Stimulated activated CD8-positive, alpha-beta memory T cell treated with anti-CD3 and anti-CD28 coated beads, Interleukin-7, amount 100 ng/mL, for 24 hours (primary cell): ENCODE data around the gene AKR1C2.
"Not testable (repeated sequence)": the region's sequence is repeated elsewhere in the genome, so short reads cannot be mapped to it uniquely, and the experiment has no call there.

Experiments
- DNase-seq: peaks from one replicate; pipeline ENCODE4 v3.0.0-alpha.2; 2020; ENCODE audit warnings: low read depth

Gene AKR1C2

DNA sequence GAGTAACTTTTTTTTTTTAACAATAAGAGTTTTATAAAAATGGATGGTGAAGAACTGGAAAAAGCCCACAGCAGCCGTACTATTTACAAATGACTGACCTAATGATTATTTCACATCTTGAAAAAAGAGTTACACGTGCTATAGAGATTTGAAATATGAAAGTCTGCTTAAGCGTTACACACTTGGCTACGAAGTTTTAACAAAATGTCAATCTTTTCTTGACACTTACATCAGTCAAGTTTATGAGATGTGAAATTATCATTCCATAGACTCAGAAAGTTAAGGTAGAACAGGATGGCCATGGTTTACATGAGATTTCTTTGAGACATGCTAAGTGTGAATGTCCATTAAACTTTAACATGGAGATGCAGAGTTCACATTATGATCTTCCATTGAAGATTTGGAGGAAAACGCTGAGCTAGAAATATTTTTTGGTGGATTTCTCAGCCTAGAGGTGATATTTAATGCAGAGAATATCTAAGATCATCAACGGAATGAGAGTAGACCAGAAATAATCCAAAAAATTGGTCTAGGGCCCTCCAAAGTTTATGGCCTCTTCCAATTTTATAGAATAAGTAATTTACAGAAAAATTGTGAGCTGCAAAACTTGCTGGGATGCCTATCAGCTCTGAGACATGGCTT, 15.5 kb downstream of the AKR1C2 start:
- DNase-seq = not testable (repeated sequence)

DNA sequence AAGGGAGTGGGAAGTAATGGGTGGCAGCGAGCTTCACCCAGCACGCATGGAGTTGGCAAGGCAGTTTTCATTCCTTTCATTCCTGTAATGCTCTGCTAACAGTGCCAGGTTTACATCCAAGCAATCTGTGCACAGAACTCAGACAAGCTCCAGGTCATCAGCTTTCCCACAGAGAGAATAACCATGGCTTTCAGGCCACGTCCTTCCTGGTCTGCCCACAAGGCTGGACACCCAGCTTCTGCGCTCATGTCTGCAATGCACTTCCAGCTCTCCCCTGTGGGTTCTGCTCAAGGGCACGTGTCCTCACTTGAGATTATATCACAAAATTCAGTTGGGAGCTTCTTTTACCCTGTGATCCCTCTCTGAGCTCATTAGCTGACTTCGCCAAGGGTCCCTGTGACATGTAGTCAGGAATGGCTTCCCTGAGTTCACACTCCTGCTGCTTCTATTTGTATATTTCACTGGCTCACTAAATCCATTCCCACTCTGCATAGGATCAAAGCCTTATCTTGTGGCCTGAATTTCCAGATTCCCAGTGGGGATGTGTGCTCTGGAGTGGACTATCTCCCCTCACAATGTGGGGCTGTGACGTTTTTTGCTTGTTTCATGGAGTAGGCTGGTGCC, 18.6 kb downstream of the AKR1C2 start:
- no peak for DNase-seq

DNA sequence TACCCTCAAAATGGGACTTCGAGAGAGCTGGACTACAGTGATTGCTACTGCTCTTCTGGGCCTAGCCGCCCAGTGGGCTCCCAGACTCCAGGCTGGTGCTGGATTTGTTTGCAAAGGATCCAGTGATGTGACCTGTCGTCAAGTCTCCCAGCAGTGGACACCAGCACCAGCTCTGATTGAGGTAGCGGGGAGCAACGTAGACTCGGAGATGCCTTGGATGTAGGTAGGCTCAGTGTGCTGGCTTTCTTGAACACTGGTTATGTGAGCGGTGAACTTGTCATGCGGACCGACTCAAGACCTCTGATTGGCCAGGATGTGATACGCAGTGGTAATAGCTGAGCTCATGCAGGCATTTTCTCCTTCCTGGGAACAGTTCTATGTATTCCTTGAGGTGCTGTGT, 19.4 kb downstream of the AKR1C2 start:
- no peak for DNase-seq

DNA sequence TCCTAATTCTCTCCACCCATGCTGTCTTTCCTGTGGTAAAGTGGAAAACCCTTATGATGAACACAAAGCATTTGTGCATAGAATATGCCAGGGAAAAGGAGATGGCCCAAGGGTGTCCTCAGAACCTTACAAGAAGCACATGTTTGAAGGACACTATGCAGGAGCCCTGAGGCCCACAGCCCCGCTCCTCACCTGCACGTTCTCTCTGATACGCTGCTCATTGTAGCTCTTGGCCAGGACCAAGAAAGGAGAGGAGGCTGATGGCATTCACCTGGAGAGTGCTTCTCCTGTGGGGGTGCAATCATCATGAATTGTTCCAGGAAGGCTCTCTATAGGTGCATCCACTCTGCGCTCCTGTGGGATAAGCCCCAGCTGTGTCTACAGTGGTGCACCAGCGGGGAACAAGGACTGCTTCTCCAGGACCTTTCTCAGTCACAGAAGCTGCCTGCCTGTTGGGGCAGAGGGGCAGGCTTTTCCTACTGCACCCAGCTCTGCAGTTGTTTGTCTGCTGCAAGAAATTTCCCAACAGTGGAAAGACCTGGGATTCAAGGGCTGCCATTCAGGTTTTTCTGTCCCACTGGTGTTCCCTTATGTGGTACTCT, 19.9 kb downstream of the AKR1C2 start:
- DNase-seq = no peak

DNA sequence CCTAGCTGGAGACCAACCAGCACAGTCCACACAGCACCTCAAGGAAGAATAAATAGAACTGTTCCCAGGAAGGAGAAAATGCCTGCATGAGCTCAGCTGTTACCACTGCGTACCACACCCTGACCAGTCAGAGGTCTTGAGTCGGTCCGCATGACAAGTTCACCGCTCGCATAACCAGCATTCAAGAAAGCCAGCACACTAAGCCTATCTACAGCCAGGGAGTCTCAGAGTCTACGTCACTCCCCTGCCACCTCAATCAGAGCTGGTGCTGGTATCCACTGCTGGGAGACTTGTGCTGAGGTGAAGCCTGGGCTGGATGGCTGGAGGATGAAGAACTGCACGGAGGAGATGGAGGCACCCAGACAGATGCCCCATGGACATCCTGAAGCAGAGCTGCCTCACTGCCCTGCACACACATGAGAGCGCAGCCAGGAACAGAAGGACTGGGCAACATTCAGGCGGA, 20.9 kb downstream of the AKR1C2 start:
- DNase-seq = no peak

DNA sequence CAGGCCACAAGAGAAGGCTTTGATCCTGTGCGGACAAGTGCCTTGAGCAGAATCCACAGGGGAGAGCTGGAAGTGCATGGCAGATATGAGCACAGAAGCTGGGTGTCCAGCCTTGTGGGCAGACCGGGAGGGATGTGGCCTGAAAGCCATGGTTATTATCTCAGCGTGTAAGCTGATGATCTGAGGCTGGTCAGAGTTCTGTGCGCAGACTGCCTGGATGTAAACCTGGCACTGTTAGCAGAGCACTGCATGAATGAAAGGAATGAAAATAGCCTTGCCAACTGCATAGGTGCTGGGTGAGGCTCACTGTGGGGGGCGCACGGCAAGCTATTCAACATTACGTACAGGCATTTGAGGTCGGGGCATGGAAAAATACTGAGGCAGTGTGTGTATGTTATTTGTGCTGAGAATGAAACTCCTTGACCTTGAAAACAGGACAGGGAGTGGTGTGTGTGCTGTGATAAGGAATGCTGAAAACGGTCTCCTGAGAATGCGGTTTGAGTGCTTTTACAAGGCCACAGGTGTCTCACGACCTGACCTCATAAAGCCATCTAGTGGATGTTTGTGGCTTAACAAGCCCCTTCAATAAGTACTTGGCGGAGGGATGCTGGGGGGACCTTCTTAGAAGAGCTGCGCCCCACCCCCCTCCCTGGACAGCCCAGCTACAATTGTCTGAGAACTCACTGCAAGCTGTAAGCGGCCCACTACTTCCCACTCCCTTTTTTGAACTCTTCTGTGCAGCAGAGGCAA, 21.8 kb downstream of the AKR1C2 start:
- DNase-seq = no peak

DNA sequence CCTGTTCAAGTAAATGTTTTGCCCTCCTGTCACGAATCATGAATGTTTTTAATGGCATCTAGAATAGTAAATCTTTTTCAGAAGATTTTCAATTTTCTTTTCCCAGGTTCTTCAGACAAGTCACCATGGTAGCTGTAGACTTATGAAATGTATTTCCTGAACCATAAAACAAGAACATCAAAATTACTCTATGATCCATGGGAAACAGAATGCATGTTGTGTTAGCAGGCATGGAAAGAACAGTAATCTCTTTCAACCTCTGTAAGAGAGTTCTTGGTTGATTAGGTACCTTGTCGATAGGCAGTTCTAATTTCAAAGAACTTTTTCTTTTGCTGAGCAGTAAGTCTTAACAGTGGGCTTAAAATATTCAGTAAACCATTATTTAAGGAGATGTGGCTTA, 22.9 kb downstream of the AKR1C2 start:
- no peak for DNase-seq

DNA sequence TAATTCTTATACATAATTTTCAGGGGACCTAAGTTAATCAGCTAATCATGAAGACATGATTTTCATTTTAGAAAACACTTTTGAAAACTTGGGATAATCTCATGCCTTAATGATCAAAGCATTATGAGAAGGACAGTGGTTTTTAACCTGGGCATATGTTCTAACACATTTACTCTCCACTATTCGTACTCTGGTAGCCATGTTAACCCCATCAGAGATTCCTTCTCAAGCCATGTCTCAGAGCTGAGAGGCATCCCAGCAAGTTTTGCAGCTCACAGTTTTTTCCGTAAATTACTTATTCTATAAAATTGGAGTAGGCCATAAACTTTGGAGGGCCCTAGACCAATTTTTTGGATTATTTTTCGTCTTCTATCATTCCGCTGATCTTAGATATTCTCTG, 24.8 kb downstream of the AKR1C2 start:
- no peak for DNase-seq

DNA sequence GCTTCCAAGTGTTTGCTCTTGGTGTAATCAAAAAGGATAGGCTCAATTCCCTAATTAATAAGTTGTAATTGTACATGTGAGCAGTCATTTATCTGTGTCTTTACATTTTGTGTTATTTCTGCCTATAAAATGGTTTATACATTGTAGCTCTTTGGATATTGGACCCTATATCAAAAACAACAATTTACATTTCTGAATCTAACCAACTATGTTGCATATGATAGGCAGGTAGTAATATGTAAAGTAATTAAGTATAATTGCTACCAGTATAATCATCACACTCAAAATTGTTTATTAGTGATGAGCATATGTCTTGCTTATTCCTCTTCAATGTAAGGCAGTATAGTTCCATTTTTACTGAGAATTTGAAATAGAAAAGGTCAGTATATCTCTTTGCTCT, 26.6 kb downstream of the AKR1C2 start:
- no peak for DNase-seq

DNA sequence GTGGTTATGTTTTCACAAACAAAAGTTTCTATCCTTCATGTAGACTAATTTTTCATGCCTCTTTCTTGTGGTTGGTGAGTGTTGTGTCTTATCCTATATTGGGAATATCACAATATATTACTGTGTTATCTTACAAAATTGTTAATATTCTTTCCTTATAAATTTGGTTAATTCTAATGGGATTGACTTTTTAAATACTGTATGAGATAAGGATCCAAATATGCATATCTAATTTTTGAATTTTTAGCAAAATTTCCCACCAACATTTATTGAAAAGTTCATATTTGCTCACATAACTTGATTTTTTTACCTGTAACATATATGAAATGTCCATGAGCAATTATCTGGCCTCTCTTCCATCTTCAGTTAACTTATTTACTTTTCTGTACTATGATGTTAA, 29.3 kb downstream of the AKR1C2 start:
- not testable (repeated sequence) for DNase-seq

DNA sequence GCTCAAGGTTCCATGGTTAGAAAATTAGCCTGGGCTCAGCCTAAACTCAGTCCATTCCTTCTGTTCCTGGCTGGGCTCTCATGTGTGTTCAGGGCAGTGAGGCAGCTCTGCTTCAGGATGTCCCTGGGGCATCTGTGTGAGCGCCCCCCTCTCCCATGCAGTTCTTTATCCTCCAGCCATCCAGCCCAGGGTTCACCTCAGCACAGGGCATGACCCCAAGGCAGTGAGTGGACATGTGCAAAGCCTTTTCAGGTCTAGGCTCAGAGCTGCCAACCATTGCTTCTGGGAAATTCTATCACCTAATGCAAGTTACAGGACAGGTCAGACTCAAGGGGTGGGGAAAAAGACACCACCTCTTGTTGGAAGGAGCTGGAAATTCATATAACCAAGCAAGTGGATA, 30.4 kb downstream of the AKR1C2 start:
- not testable (repeated sequence) for DNase-seq

DNA sequence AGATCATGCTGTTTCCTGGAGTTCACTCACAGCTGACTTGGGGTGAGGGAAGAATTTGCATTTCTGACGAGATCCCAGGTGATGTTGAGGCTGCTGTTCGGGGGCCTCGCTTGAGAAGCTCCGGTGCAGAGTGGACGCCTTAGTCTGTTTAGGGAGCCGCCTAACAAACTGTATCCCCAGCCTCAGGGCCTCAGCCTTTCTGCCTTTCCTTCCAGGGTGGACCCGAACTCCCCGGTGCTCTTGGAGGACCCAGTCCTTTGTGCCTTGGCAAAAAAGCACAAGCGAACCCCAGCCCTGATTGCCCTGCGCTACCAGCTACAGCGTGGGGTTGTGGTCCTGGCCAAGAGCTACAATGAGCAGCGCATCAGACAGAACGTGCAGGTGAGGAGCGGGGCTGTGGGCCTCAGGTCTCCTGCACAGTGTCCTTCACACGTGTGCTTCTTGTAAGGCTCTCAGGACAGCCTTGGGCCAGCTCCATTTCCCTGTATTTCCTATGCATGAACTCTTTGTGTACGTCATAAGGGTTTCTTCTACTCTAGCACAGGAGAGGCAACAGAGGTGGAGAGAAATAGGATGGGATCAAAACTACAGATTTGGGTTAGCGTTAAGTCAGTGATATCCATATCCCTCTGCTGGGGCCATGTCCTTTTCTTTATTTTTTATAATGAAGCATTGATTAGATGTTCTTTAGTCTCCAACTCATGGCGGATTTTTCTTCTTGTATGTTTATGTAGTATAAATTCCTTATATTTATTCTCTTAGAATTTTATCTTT, 31.1 kb downstream of the AKR1C2 start:
- DNase-seq = not testable (repeated sequence)

DNA sequence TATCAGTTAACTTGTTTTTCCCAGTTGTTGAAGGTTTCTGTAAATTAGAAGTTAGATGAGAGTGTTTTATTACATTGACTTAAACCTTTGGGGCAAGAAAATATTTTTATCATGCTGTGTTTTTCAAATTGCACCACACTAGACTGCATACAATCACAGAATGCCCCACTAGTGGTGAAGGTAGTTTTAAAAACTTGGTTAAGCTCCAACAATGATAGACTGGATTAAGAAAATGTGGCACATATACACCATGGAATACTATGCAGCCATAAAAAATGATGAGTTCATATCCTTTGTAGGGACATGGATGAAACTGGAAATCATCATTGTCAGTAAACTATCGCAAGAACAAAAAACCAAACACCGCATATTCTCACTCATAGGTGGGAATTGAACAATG, 33.3 kb downstream of the AKR1C2 start:
- DNase-seq = not testable (repeated sequence)

DNA sequence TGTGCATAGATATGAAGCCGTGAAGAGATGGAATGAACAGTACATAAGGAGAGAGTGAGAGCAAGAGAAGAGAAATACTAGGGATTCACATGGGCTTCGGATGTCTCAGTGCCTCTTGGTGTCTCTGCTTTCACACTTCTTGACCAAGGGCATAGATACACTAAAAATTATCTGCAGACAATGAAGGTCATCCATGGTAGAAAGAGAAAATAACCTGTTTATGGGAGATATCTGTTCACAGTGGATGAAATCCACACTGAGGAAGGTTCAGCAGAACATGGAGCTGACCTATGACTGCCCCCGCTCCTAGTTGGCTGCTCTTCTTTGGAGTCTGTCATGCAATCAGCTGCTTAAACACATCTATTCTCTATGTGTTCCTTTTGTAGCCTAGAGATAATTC, 34.4 kb downstream of the AKR1C2 start:
- not testable (repeated sequence) for DNase-seq

DNA sequence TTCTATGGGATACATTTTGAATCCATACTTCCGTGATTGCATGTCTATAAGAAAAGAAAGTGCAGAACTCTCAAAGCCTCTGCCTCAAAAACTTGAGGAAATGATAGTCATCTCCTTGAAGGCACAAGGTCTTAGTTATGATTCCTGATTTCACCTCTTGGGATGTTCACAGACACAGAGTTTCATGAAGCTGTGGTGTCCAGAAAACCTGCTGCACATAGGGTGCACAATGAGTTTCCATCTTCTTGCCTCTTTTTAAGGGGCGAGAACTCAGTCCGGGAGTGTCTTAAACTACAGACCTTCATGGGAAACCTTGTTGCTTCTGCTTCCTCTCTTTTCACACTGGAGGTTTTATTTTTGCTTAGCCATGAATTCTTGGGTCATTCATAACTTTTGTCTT, 36.5 kb downstream of the AKR1C2 start:
- not testable (repeated sequence) for DNase-seq

DNA sequence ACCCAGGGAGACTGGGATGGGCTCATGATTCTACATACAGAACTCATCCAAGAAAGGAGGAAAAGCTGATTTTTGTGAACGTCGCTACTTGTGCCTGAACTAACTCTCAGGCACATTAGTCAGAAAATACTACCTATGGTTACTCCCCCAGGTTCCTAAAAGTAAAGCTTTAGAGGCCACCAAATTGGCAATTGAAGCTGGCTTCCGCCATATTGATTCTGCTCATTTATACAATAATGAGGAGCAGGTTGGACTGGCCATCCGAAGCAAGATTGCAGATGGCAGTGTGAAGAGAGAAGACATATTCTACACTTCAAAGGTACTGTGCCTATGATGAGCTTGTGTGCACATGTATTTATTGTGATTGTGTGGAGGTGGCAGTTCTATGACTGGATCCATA, 37.9 kb downstream of the AKR1C2 start:
- not testable (repeated sequence) for DNase-seq

DNA sequence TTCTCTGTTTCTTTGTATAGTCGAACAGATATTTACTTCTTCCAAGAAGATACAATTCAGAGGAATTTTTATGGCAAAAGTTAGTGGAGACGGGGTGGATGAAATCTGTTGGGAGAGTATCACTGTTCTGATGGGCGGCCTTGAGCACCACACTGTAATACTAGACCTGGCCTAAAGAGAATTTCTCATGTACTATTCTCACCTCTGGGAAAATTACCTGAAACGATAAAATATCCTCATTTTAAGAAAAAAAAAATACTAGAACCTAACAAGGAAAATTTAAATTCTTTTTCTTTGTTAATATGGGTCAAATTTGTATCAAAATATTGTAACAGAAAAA, 39.9 kb downstream of the AKR1C2 start:
- not testable (repeated sequence) for DNase-seq

DNA sequence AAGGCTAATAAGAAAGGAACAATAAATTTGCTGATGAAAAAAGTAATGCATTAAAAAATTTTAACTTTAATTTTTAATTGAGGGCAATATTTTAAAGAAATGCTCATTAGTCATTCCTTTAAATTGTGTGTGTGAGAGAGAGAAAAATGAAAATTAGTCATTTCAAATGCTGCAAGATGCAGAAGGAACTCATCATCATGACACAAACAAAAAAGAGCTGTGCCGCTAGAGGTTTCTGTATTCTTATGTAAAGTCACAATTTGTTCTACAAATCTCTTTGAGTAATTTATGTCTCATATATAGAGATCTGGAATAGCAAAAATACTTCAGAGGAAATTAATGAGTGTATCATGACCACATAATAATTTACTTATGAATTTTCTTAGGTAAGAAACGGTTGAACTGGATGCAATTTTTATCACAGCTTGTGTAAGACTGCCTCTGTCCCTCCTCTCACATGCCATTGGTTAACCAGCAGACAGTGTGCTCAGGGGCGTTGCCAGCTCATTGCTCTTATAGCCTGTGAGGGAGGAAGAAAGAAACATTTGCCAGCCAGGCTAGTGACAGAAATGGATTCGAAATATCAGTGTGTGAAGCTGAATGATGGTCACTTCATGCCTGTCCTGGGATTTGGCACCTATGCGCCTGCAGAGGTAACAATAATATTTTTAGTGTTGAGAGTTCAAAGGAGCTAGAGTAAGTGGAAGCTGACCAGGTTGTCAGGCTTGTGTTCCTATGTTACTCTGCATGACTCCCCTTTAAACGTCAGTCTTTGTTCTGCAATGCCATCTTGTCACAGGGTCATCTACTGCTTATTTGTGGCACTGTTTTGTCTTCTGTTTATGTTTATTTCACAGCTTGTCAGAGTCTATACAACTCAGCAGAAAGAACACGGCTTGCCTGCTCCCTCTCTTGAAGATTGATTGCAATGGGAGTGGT, 40.5 kb downstream of the AKR1C2 start, which contains the start of gene AKR1C1:
AKR1C1 (plus strand) TSS at position 540 of the 939 bp plus-strand sequence; CDS start at position 570, 30 bp downstream.
- DNase-seq = not testable (repeated sequence)

DNA sequence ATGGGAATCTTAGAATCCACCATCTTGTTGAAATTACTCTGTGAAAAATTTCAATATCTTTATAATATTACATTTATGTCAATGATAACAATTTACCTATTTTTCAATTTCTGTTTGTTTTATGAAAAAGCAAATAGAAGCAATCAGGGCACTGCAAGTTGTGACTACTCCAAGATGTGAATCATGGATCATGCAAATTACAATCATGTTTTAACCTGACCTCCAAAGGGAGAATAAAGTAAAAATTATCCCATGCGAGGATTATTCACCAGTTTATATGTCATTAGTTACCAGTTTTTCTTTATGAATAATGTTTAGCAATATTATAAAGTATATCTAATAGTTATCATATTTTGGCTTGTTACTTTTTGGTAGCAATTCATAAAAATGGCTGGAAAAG, 41.3 kb downstream of the AKR1C2 start:
- DNase-seq = not testable (repeated sequence)

DNA sequence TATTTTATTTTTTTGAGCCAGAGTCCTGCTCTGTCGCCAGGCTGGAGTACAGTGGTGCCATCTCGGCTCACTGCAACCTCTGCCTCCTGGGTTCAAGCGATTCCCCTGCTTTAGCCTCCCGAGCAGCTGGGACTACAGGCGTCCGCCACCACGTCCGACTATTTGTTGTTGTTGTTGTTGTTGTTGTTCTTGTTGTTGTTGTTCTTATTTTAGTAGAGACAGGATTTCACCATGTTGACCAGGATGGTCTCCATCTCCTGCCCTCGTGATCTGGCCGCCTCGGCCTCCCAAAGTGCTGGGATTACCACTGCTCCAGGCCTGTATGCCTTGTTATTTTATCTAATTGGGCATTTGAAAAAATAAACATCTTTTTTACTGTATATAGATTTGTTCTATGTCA, 42.1 kb downstream of the AKR1C2 start:
- not testable (repeated sequence) for DNase-seq
